GM18508 (cell line): Measurements from ENCODE around the gene AGFG2.
A peak's percentile ranks its signal among the peaks of the same experiment; 100 is the strongest.
"Not testable (repeated sequence)": the region's sequence is repeated elsewhere in the genome, so short reads cannot be mapped to it uniquely, and the experiment has no call there.

Source experiments
- ATAC-seq: cut with Tn5 transposase; IDR thresholded peaks from one replicate; pipeline ENCODE4 v1.9.1; 2021; ENCODE audit warnings: moderate number of reproducible peaks; ENCODE audit not compliant: insufficient read depth, unreplicated experiment

AGFG2 gene

DNA sequence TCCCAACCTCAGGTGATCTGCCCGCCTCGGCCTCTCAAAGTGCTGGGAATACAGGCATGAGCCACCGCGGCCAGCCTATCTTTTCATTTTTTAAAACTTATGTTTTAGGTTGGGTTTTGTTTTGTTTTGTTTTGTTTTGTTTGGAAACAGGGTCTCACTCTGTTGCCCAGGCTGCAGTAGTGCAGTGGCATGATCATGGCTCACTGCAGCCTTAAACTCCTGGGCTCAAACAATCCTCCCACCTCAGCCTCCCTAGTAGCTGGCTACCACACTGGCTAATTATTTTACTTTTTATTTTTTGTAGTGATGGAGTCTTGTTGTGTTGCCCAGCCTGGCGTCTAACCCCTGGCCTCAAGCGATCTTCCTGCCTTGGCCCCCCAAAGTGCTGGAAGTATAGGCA is 19.4 kb upstream of the AGFG2 start:
- no peak for ATAC-seq

DNA sequence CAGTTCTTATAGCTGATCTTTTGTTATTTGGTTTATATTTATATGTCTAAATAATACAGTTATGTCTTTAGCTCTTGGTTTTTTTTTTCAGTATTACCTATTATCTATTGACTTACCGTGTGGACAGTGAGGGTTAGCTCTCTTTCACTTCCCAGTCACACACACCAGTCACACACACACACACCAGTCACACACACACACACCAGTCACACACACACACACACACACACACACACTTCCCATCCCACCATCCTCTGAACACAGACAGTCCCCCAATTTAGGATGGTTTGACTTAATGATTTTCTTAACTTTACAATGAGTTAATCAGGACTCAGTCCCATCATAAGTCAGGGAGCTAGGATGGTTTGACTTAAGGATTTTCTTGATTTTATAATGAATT is 18.9 kb upstream of the AGFG2 start:
- ATAC-seq = no peak

DNA sequence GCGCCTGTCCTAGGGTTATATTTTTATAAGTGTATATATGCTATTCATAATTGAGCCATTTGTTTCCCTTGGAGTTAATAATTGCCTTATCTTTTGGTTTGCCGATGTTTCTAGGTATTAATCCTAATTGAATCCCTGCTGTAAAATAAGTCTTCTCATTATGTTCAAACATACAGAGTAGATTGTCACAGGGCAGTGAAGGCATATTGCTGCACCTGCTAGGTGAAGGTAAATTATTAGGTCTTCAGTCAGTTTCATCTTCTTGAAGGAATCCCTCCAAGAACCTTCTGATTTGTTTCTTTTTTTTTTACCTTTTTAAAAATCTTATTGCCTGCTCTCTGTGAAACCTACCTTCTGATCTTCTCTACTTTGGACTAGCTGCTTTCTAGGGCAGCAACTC is 17.9 kb upstream of the AGFG2 start:
- ATAC-seq = no peak

DNA sequence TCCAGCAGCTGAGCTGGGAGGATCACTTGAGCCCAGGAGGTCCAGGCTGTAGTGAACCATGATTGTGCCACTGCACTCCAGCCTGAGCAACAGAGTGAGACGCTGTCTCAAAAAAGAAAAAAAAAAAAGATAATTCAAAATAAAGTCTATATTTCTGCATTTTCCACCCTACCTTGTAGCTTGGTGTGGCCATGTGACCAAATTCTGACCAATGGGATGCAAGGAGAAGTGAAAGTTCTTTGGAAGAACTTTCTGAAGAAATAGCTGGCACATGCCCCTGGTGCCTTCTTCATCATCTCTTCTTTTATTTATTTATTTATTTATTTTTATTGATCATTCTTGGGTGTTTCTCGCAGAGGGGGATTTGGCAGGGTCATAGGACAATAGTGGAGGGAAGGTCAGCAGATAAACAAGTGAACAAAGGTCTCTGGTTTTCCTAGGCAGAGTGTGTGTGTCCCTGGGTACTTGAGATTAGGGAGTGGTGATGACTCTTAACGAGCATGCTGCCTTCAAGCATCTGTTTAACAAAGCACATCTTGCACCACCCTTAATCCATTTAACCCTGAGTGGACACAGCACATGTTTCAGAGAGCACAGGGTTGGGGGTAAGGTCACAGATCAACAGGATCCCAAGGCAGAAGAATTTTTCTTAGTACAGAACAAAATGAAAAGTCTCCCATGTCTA is 17.0 kb upstream of the AGFG2 start:
- not testable (repeated sequence) for ATAC-seq

DNA sequence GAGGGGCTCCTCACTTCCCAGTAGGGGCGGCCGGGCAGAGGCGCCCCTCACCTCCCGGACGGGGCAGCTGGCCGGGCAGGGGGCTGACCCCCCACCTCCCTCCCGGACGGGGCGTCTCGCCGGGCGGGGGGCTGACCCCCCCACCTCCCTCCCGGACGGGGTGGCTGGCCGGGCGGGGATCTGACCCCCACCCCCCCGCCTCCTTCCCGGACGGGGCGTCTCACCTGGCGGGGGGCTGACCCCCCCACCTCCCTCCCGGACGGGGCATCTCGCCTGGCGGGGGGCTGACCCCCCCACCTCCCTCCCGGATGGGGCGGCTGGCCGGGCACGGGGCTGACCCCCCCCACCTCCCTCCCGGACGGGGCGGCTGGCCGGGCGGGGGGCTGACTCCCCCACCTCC is 15.8 kb upstream of the AGFG2 start:
- ATAC-seq = not testable (repeated sequence)

DNA sequence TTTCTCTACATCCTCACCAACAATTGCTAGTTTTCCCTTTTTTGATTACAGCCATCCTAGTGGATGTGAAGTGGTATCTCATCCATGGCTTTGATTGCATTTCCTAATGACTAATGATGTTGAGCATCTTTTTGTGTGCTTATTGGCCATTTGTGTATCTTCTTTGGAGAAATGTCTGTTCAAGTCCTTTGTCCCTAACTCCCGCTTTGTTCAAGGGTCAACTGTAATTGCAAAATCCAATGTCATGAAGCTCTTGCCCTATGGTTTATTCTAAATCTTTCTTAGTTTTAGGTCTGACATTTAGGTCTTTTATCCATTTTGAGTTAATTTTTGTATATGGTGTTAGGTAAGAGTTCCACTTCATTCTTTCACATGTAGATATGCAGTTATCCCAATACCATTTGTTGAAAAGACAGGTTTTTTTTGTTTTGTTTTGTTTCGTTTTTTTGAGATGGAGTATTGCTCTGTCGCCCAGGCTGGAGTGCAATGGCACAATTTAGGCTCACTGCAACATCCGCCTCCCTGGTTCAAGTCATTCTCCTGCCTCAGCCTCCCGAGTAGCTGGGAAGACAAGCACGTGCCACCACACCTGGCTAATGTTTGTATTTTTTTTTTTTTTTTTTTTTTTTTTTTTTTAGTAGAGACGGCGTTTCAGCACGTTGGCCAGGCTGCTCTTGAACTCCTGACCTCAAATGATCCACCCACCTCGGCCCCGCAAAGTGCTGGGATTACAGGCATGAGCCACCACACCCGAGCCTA is 10.7 kb upstream of the AGFG2 start:
- ATAC-seq = not testable (repeated sequence)

DNA sequence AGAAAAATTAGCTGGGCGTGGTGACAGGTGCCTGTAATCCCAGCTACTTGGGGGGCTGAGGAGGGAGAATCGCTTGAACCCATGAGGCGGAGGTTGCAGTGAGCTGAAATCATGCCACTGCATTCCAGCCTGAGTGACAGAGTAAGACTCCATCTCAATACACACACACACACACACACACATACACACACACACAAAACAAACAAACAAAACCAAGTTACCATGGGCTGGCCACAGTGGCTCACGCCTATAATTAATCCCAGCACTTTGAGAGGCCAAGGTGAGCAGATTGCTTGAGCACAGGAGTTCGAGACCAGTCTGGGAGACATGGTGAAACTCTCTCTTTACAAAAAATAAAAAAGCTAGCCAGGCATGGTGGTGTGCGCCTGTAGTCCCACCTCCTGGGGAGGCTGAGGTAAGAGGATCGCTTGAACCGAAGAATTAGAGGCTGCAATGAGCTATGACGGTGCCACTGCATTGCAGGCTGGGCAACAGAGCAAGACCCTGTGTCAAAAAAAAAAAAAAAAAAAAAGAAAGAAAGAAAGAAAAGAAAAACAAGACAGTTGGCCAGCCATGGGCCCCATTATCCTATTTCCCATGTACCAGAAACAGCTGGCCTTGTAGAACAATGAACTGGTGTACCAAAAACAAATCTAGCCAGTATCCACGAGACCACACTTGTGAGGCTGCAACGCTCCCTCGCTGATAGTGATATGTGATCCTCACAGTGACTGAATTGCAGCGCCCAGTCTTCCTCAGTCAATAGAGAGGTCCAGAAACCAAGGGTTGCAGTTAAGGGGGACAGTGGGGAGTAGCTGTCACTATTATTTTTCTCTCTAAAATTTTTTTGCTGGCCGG is 6.6 kb upstream of the AGFG2 start:
- no peak for ATAC-seq

DNA sequence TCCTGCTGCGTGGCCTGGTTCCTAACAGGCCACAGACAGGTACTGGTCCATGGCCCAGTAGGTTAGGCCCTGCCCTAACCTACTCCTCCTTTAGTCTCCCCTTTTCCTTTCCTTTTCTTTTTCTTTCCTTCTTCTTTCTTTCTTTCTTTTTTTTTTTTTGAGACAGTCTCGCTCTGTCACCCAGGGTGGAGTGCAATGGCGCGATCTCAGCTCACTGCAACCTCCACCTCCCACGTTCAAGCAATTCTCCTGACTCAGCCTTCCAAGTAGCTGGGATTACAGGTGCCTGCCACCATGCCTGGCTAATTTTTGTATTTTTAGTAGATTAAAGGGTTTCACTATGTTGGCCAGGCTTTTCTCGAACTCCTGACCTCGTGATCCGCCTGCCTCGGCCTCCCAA is 3.0 kb upstream of the AGFG2 start:
- not testable (repeated sequence) for ATAC-seq

DNA sequence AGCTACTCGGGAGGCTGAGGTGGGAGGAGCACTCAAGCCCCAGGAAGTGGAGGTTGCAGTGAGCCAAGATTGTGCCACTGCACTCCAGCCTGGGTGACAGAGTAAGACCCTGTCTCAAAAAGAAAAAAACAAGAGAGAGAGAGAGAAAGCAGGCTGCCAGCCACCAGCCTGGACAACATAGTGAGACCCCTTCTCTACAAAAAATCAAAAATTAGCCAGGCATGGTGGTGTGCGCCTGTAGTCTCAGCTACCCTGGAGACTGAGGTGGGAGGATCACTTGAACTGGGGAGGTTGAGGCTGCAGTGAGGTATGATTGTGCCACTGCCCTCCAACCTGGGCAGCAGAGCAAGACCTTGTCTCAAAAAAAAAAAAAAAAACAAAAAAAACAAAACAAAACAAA is 2.3 kb upstream of the AGFG2 start:
- not testable (repeated sequence) for ATAC-seq

DNA sequence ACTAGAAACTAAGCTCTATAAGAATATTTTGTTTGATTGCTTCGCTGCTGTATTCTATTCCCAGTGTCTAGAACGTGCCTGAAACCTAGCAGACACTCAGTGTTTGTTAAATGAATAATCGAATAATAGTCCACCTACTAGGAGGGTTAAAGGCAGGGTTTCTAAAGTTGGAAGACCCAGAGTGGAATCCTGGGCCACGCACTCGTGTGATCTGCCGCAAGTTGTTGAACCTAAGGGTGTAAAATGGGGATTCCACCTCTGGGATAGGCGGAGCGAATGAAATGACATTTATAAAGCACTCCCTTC is 702 bp upstream of the AGFG2 start:
- no peak for ATAC-seq

DNA sequence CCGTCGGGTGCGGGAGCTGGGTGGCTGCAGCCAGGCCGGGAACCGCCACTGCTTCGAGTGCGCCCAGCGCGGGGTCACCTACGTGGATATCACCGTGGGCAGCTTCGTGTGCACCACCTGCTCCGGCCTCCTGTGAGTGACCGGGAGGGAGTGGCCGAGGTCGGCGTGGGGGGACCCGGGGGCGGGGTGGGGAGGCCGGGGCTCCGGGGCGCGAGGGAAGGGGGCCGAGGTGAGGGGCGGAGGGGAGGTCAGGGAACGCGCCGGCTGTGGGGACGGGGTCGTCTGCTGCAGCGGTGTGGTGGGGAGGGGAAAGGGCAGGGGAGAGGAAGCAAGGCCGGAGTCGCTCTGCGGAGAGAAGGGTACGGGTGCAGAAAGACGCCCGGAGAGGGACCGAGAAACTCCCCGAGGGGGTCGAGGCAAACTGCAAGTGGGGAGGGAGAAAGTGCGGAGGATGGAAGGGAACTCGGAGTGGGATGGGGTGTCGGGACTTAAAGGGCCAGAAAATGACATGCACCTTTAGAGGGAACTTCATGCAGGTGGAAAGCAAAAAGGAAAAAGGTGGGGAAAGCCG is 518 bp downstream of the AGFG2 start:
- no peak for ATAC-seq

DNA sequence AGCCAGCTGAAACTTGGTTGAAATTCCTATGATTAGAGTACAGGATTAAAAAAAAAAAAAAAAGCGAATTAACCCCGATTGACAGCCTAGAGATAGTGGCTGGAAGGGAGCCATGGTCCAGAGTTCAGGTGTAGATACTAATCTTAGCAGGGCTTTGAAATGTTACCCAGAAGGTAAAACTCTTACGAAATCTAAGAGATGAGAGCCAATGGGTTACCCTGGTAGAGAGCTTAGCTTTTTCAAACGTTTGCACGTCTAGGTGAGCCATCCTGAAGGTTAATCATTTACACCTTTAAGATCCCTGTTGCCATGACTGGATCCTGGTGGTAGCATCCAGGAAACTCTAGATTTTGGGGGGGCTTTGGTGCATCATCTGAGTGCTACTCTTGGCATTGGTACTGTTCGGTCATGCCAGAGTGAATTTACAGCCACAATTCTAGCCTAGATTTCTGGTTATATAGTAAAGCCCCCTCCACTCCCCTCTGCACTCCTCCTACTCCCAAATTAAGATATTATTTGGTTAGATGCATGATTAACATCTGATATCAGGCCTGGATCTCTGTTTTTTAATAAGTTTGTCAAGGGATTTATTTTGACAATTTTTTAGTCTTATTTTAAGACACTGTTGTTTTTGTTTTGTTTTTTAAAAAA is 1.2 kb downstream of the AGFG2 start:
- ATAC-seq = no peak

DNA sequence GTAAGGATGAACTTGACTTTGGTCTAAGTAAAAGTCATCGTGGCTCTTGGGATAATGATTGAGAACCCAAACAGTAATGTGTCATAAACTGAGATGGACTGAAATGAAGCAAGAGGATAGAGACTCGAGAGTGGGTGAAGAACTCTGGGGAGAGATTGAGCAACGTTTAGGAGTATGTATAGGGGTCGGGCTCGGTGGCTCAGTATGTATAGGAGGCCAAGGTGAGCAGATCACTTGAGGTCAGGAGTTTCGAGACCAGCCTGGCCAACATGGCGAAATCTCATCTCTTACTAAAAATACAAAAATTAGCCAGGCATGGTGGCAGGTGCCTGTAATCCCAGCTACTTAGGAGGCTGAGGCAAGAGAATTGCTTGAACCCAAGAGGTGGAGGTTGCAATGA is 2.3 kb downstream of the AGFG2 start:
- ATAC-seq = not testable (repeated sequence)

DNA sequence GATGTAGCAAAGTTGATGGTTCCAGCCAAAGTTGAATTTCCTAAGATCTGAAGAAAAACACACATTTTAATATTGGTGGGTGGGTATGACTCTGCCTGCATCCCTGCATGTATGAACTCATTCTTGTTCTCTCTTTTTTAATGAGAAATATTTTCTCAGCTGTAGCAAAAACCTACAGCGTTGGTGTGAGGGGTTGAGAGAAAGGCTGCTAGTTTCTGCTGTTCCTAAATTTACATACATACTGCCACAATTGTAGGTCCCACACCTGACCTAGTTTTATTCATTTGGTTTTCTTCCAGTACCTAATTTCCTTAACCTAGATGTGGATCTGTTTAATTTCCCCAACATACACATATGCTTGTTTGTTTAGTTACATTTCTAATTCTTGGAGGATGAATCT is 4.6 kb downstream of the AGFG2 start:
- no peak for ATAC-seq

DNA sequence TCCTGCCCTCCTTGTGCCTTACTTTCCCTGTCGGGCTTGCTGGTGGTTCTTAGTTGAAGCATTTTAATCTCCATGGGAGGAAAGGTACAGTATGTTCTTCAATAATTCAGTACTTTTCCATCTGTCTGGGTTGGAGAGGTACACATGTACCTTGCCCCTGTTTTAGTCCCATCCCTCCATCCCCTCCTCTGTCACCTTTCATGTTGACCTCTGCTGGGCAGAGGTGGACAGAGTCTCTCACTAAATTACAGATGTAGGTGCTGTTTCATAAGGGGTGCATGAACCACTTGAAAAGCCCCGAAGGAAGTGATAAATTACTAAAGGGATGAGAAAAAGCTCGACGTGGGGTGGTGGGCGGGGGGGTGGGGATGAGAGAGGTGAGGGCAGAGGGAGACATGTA is 5.4 kb downstream of the AGFG2 start:
- no peak for ATAC-seq

DNA sequence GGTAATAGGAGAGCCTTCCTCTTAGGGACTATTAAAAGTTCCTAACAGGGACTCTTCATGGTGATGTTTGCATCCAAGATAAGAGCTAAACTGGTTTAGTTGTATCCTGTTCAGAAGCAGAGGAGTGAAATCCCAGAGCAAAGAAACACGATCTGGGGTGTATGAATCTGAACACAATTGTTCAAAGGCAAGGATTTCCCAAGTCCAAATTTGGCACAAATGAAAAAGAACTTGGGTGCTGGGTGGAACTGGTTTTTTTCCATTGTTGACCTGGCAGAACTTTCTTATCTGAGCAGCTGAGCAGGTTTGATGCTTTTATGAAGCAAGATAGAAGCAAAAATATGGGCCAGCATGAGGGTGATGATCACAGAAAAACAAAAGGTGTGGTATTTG is 6.0 kb downstream of the AGFG2 start:
- no peak for ATAC-seq

DNA sequence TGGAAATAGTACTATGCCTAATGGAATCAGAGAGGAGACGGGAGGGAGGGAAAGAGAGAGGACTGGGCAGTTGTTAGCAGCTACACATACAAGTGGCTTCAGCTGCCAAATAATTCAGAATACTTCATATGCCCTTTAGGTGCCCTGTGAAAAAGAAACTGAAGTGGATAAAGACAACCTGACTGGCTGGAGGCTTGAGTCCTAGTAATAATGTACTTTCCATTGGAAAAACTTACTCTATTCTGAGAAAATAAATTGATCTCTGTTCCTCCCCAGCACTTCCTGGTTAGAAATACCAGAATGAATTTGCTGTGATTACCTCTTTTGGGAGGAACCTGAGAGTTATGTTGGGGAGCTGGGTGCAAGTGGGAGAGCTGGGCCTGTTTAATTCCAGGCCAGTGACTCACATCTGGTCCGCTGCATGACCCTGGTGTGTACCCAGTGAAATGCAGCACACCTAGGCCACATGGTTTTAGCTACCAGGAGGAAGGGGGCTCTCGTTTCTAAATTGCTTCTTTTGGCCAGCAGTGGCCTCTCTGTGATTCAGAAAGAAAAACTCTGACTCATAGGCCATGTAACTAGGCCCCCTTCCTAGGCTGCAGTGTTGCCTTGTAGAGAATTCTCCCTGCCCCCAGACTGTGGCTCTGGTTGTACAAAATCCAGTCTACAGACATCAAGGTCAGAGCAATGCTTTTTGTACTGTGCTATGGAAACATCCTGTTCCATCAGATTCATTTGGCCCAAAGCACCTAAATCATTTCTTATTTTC is 6.5 kb downstream of the AGFG2 start:
- peak; percentile 34 for ATAC-seq

DNA sequence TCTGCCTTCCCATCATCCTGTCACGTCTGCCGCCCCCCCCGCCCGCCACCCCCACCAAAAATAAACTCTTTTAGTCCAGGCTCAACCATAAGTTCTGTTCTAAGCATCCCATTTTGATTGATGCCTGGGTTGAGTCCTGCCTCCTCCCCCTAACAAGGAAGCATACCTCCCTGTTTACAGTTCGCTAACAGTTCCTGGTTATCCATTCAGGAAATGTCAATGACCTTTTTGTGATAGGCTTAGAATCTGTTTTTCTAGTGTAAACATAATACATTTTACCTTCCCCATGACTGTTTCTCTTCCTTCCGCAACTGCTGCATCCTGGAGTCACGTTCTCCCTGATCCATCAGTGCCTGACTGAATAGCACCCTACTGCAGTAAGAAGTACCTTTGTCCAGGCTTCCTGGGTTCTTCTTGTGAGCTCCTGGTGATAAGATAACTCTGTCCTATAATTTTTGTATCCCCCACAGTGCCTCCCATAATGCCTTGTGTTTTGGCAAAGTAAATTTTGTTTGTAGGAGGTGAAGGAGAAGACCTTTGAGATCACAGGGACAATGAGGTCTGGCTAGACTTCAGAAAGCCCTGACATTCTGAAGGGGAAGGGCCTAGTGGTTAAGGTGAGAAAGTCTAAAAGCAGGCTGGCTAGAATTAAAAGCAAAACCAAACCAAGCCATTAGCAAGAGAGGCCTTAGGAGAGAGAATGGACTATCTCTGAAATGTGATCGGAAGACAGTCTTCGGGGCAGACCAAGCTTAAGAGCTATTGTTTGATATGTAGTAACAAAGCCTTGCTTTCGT is 7.3 kb downstream of the AGFG2 start:
- no peak for ATAC-seq
